Mesenteric fat pad (tissue), 1 donor: ENCODE data around the gene COCH. TPM values are rescaled to one million over a fixed set of nuclear protein-coding genes. Genes with fewer than 3 reads are reported as not detected.
"Not testable (repeated sequence)": the region's sequence is repeated elsewhere in the genome, so short reads cannot be mapped to it uniquely, and the experiment has no call there.

Experiments
- DNase-seq: peaks from one replicate; pipeline ENCODE4 v3.0.0-alpha.2; 2020; ENCODE audit warnings: low spot score
- total RNA-seq: library from RNA; stranded (reverse); fragmentation: NEBNext Ultra II Directional; extraction: Animal tissue kit (Norgen Biotek cat#: 25700); gene quantifications from one replicate; pipeline ENCODE4 v1.2.1, GENCODE V29; 2021
- donor health status: DM: yes; HTN: yes; CAD: no.

Gene COCH
- total RNA-seq, 1 donor from 2014 or later: 5.8 TPM

- no peak for DNase-seq
These were observed 46.9 kb downstream of the COCH start for GRCh38 chr14:30921305-30921704.

- DNase-seq: no peak
These were observed 47.4 kb downstream of the COCH start for GRCh38 chr14:30921788-30922187.

- DNase-seq: no peak
These were observed 50.9 kb downstream of the COCH start for GRCh38 chr14:30925254-30925653.

- DNase-seq: no peak
These were observed 54.1 kb downstream of the COCH start for GRCh38 chr14:30928462-30928861.

- DNase-seq: not testable (repeated sequence)
These were observed 59.6 kb downstream of the COCH start for GRCh38 chr14:30933937-30934336.

GRCh38 chr14:30935445-30935844 is 61.1 kb downstream of the COCH start:
- DNase-seq: no peak

- DNase-seq: no peak
These were observed 64.3 kb downstream of the COCH start for GRCh38 chr14:30938617-30939016.

Other genes with a start within 250 kb of the COCH start
- gene AP4S1, start 151.1 kb downstream of the COCH start, total RNA-seq: 7.3 TPM
- 42.0 TPM for gene STRN3, start 151.8 kb downstream of the COCH start, total RNA-seq